Measurements from ENCODE around the gene ELP4.

The ELP4 gene

GRCh38 chr11:31651208-31651607, 141.6 kb downstream of the ELP4 start:
- POLR2A ChIA-PET, result no interaction called here
- Histone ChIP-seq H3K9me3 (ENCODE audit: control extremely low read depth in 1 of 5, control insufficient read depth in 4 of 5, insufficient read depth in 2 of 5, low read depth in 1 of 5, low read length in 4 of 5) (no peaks in the 10 kb centered on the region), H3K27ac (ENCODE audit: insufficient read depth in 1 of 2, low read depth in 1 of 2, low read length in 2 of 2, poor library complexity in 1 of 2, severe bottlenecking in 2 of 2) (no peak overlapping the region), H3K27me3 (replicated peaks in 2 of 5; ENCODE audit: control insufficient read depth in 4 of 5, insufficient read depth in 5 of 5, low read length in 4 of 5) (no peaks in the 10 kb centered on the region), H3K4me3 (ENCODE audit: control insufficient read depth in 1 of 7, extremely low read depth in 1 of 7, insufficient read depth in 4 of 7, low read depth in 2 of 7, low read length in 6 of 7) (no peak overlapping the region), H3K4me1 (ENCODE audit: control extremely low read depth in 1 of 4, control insufficient read depth in 4 of 4, insufficient read depth in 4 of 4, low read length in 3 of 4) (no peaks in the 10 kb centered on the region), H3K36me3 (ENCODE audit: control insufficient read depth in 4 of 4, insufficient read depth in 4 of 4, low read length in 3 of 4) (peaks cover 0 to 5% (median under 1%) of the 10 kb centered on the region in 4 experiments)
- CTCF ChIA-PET, result no interaction called here
- no peak for DNase-seq

- no peak overlapping the region for H3K27ac ChIP-seq (ENCODE audit: insufficient read depth in 1 of 2, low read depth in 1 of 2, low read length in 2 of 2, poor library complexity in 1 of 2, severe bottlenecking in 2 of 2)
- CTCF ChIA-PET, result no interaction called here
These were observed 142.3 kb downstream of the ELP4 start for GRCh38 chr11:31651822-31652221.

GRCh38 chr11:31652528-31652927, 143.0 kb downstream of the ELP4 start:
- Histone ChIP-seq H3K27ac (ENCODE audit: insufficient read depth in 1 of 2, low read depth in 1 of 2, low read length in 2 of 2, poor library complexity in 1 of 2, severe bottlenecking in 2 of 2) (no peak overlapping the region), H3K27me3 (replicated peaks in 2 of 5; ENCODE audit: control insufficient read depth in 4 of 5, insufficient read depth in 5 of 5, low read length in 4 of 5) (no peaks in the 10 kb centered on the region), H3K9me3 (ENCODE audit: control extremely low read depth in 1 of 5, control insufficient read depth in 4 of 5, insufficient read depth in 2 of 5, low read depth in 1 of 5, low read length in 4 of 5) (no peaks in the 10 kb centered on the region), H3K4me1 (ENCODE audit: control extremely low read depth in 1 of 4, control insufficient read depth in 4 of 4, insufficient read depth in 4 of 4, low read length in 3 of 4) (no peaks in the 10 kb centered on the region), H3K4me3 (ENCODE audit: control insufficient read depth in 1 of 7, extremely low read depth in 1 of 7, insufficient read depth in 4 of 7, low read depth in 2 of 7, low read length in 6 of 7) (no peak overlapping the region), H3K36me3 (ENCODE audit: control insufficient read depth in 4 of 4, insufficient read depth in 4 of 4, low read length in 3 of 4) (peaks cover 0 to 5% (median under 1%) of the 10 kb centered on the region in 4 experiments)
- POLR2A ChIA-PET, result no interaction called here
- CTCF ChIA-PET, result no interaction called here
- WGBS (ENCODE audit: insufficient coverage), result no CpG with 5 or more reads among the region's 1 CpG
- no peak for DNase-seq

More at GRCh38 chr11:31651822-31652221, 142.3 kb downstream of the ELP4 start:
- Histone ChIP-seq H3K9me3 (ENCODE audit: control extremely low read depth in 1 of 5, control insufficient read depth in 4 of 5, insufficient read depth in 2 of 5, low read depth in 1 of 5, low read length in 4 of 5) (no peaks in the 10 kb centered on the region), H3K36me3 (ENCODE audit: control insufficient read depth in 4 of 4, insufficient read depth in 4 of 4, low read length in 3 of 4) (peaks cover 0 to 5% (median under 1%) of the 10 kb centered on the region in 4 experiments), H3K27me3 (replicated peaks in 2 of 5; ENCODE audit: control insufficient read depth in 4 of 5, insufficient read depth in 5 of 5, low read length in 4 of 5) (no peaks in the 10 kb centered on the region), H3K4me3 (ENCODE audit: control insufficient read depth in 1 of 7, extremely low read depth in 1 of 7, insufficient read depth in 4 of 7, low read depth in 2 of 7, low read length in 6 of 7) (no peak overlapping the region), H3K4me1 (ENCODE audit: control extremely low read depth in 1 of 4, control insufficient read depth in 4 of 4, insufficient read depth in 4 of 4, low read length in 3 of 4) (no peaks in the 10 kb centered on the region)
- POLR2A ChIA-PET, result no interaction called here
- no peak for DNase-seq
- no CpG with 5 or more reads among the region's 2 CpGs for WGBS (ENCODE audit: insufficient coverage)

- CTCF ChIA-PET, result interaction anchor here (0.8 to 1.5 kb wide), 2 partner anchors 12 to 15 kb away, joined by 3 to 4 read pairs; no protein-coding TSS in a partner anchor
- POLR2A ChIA-PET, result no interaction called here
- Histone ChIP-seq H3K27ac (ENCODE audit: insufficient read depth in 1 of 2, low read depth in 1 of 2, low read length in 2 of 2, poor library complexity in 1 of 2, severe bottlenecking in 2 of 2) (no peak overlapping the region), H3K9me3 (ENCODE audit: control extremely low read depth in 1 of 5, control insufficient read depth in 4 of 5, insufficient read depth in 2 of 5, low read depth in 1 of 5, low read length in 4 of 5) (no peaks in the 10 kb centered on the region), H3K36me3 (ENCODE audit: control insufficient read depth in 4 of 4, insufficient read depth in 4 of 4, low read length in 3 of 4) (peaks cover 0 to 2% (median under 1%) of the 10 kb centered on the region in 4 experiments), H3K27me3 (replicated peaks in 2 of 5; ENCODE audit: control insufficient read depth in 4 of 5, insufficient read depth in 5 of 5, low read length in 4 of 5) (no peaks in the 10 kb centered on the region), H3K4me3 (ENCODE audit: control insufficient read depth in 1 of 7, extremely low read depth in 1 of 7, insufficient read depth in 4 of 7, low read depth in 2 of 7, low read length in 6 of 7) (no peak overlapping the region), H3K4me1 (ENCODE audit: control extremely low read depth in 1 of 4, control insufficient read depth in 4 of 4, insufficient read depth in 4 of 4, low read length in 3 of 4) (no peaks in the 10 kb centered on the region)
- DNase-seq, result no peak
- 80% methylated on average over 1 of the region's 3 CpGs for WGBS (ENCODE audit: insufficient coverage)
These were observed 145.9 kb downstream of the ELP4 start for GRCh38 chr11:31655483-31655882.

GRCh38 chr11:31656051-31656450, 146.5 kb downstream of the ELP4 start:
- ChIA-PET POLR2A (no interaction called here), CTCF (interaction anchor here (0.8 kb wide), 1 partner anchor 15 kb away, joined by 3 read pairs; no protein-coding TSS in a partner anchor)
- no CpG with 5 or more reads among the region's 1 CpG for WGBS (ENCODE audit: insufficient coverage)
- H3K27ac ChIP-seq (ENCODE audit: insufficient read depth in 1 of 2, low read depth in 1 of 2, low read length in 2 of 2, poor library complexity in 1 of 2, severe bottlenecking in 2 of 2), result no peak overlapping the region
- H3K4me1 ChIP-seq (ENCODE audit: control extremely low read depth in 1 of 4, control insufficient read depth in 4 of 4, insufficient read depth in 4 of 4, low read length in 3 of 4), result no peaks in the 10 kb centered on the region
- DNase-seq, result no peak
- H3K4me3 ChIP-seq (ENCODE audit: control insufficient read depth in 1 of 7, extremely low read depth in 1 of 7, insufficient read depth in 4 of 7, low read depth in 2 of 7, low read length in 6 of 7), result no peak overlapping the region
- no peaks in the 10 kb centered on the region for H3K27me3 ChIP-seq (replicated peaks in 2 of 5; ENCODE audit: control insufficient read depth in 4 of 5, insufficient read depth in 5 of 5, low read length in 4 of 5)
- H3K36me3 ChIP-seq (ENCODE audit: control insufficient read depth in 4 of 4, insufficient read depth in 4 of 4, low read length in 3 of 4), result peaks cover 0 to 2% (median under 1%) of the 10 kb centered on the region in 4 experiments
- no peaks in the 10 kb centered on the region for H3K9me3 ChIP-seq (ENCODE audit: control extremely low read depth in 1 of 5, control insufficient read depth in 4 of 5, insufficient read depth in 2 of 5, low read depth in 1 of 5, low read length in 4 of 5)

GRCh38 chr11:31657091-31657490, 147.5 kb downstream of the ELP4 start:
- H3K27me3 ChIP-seq (replicated peaks in 2 of 5; ENCODE audit: control insufficient read depth in 4 of 5, insufficient read depth in 5 of 5, low read length in 4 of 5), result no peaks in the 10 kb centered on the region
- no peaks in the 10 kb centered on the region for H3K9me3 ChIP-seq (ENCODE audit: control extremely low read depth in 1 of 5, control insufficient read depth in 4 of 5, insufficient read depth in 2 of 5, low read depth in 1 of 5, low read length in 4 of 5)
- no peaks in the 10 kb centered on the region for H3K4me1 ChIP-seq (ENCODE audit: control extremely low read depth in 1 of 4, control insufficient read depth in 4 of 4, insufficient read depth in 4 of 4, low read length in 3 of 4)
- peaks cover 0 to 2% (median 0%) of the 10 kb centered on the region in 4 experiments for H3K36me3 ChIP-seq (ENCODE audit: control insufficient read depth in 4 of 4, insufficient read depth in 4 of 4, low read length in 3 of 4)
- no peak overlapping the region for H3K4me3 ChIP-seq (ENCODE audit: control insufficient read depth in 1 of 7, extremely low read depth in 1 of 7, insufficient read depth in 4 of 7, low read depth in 2 of 7, low read length in 6 of 7)
- CTCF ChIA-PET, result no interaction called here
- WGBS (ENCODE audit: insufficient coverage), result no CpG with 5 or more reads among the region's 1 CpG
- no peak overlapping the region for H3K27ac ChIP-seq (ENCODE audit: insufficient read depth in 1 of 2, low read depth in 1 of 2, low read length in 2 of 2, poor library complexity in 1 of 2, severe bottlenecking in 2 of 2)
- POLR2A ChIA-PET, result no interaction called here
- DNase-seq, result no peak

- no peak overlapping the region for H3K4me3 ChIP-seq (ENCODE audit: control insufficient read depth in 1 of 7, extremely low read depth in 1 of 7, insufficient read depth in 4 of 7, low read depth in 2 of 7, low read length in 6 of 7)
- no peaks in the 10 kb centered on the region for H3K27me3 ChIP-seq (replicated peaks in 2 of 5; ENCODE audit: control insufficient read depth in 4 of 5, insufficient read depth in 5 of 5, low read length in 4 of 5)
- H3K27ac ChIP-seq (ENCODE audit: insufficient read depth in 1 of 2, low read depth in 1 of 2, low read length in 2 of 2, poor library complexity in 1 of 2, severe bottlenecking in 2 of 2), result no peak overlapping the region
- no peak for DNase-seq
- H3K4me1 ChIP-seq (ENCODE audit: control extremely low read depth in 1 of 4, control insufficient read depth in 4 of 4, insufficient read depth in 4 of 4, low read length in 3 of 4), result no peaks in the 10 kb centered on the region
- no peaks in the 10 kb centered on the region for H3K9me3 ChIP-seq (ENCODE audit: control extremely low read depth in 1 of 5, control insufficient read depth in 4 of 5, insufficient read depth in 2 of 5, low read depth in 1 of 5, low read length in 4 of 5)
- 100% methylated on average over 1 of the region's 3 CpGs for WGBS (ENCODE audit: insufficient coverage)
- H3K36me3 ChIP-seq (ENCODE audit: control insufficient read depth in 4 of 4, insufficient read depth in 4 of 4, low read length in 3 of 4), result peaks cover 0 to 2% (median 0%) of the 10 kb centered on the region in 4 experiments
- CTCF ChIA-PET, result interaction anchor here (1.4 kb wide), 1 partner anchor 9 kb away, joined by 3 read pairs; no protein-coding TSS in a partner anchor
- POLR2A ChIA-PET, result no interaction called here
These were observed 154.6 kb downstream of the ELP4 start for GRCh38 chr11:31664129-31664528.
